Left renal cortex interstitium (tissue), 4 donors: Measurements from ENCODE around the gene LTBP1. TPM values are rescaled to one million over a fixed set of nuclear protein-coding genes. Genes with fewer than 3 reads are reported as not detected.
"Not testable (repeated sequence)": the region's sequence is repeated elsewhere in the genome, so short reads cannot be mapped to it uniquely, and the experiment has no call there.

ENCODE experiments used
- DNase-seq, 4 donors: peaks; one replicate each; pipeline ENCODE4 v3.0.0-alpha.2; 2013; ENCODE audit warnings: low read depth in 4 of 4, low spot score in 2 of 4, missing footprints in 1 of 4
- polyA plus RNA-seq, 4 donors: library from polyadenylated mRNA; unstranded; fragments of 120-200 nt; gene quantifications; one replicate each; pipeline ENCODE4 v1.2.1, GENCODE V29; 2013; ENCODE audit not compliant: insufficient read length in 4 of 4

The LTBP1 gene
- polyA plus RNA-seq, 4 donors = 65.7 to 85.2 (median 76.3) TPM

DNA sequence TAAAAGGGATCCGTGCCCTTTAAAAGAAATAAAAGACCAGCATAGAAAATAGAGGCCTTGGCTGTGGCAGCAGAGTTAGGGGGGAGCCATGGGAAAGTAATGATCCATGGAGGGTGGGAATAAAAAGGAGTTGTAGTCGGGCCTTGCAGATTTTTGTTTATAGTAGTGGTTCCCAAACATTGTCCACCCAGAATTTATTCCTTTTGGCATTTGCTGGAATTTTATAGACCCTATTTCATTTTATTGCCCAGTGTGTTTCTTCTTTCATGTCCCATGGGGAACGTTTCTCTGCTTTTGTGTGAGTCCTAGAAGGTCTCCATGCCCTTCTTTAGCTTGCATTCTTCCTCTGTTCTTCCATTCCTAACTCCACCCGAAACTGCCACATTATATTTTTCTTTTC, 222.2 kb downstream of the LTBP1 start:
- DNase-seq = peak in 1 of 4 donors; percentile 13

- DNase-seq = not testable (repeated sequence)
These were observed 223.5 kb downstream of the LTBP1 start for GRCh38 chr2:33170251-33170650.

GRCh38 chr2:33177627-33178026, 230.9 kb downstream of the LTBP1 start:
- DNase-seq = no peak

DNA sequence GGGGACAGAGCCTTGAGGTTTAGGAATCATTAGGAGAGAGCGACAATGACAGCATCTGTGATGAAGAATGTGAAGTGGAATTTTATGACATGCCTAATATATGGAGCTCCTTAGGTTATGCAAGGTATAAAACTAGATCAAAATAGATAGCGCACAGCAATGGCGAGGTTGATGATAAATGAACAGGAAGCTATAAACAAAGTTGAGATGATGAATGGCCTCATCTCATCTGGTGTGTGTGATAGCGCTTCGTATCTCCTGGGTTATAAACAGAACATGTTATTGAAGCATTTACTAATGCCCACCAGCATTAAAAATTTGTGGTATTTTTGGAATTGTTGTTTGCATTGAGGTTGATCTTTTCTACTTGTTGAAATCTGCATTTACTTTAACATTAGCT, 231.5 kb downstream of the LTBP1 start:
- no peak for DNase-seq

DNA sequence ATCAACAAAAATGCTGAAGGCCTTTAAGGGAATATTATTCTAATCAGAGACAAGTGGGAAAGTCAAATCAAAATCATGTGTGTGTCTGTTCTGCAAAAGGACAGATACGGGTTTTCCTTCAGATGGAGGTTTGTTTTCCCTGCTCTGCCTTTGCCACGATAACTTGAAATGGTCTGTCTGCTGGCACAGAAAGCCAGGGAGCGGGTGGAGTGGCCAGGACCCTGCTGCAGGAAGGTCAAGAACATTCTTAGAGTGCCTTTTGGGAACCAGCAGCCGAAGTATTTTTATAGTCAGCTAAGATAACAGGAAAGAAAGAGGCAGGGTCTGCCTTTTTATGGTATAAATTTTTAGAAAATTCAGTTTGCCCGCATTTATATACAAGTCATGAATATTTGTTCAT, 234.2 kb downstream of the LTBP1 start:
- no peak for DNase-seq

- no peak for DNase-seq
These were observed 234.7 kb downstream of the LTBP1 start for GRCh38 chr2:33181466-33181865.

- no peak for DNase-seq
These were observed 237.3 kb downstream of the LTBP1 start for GRCh38 chr2:33184041-33184440.

DNA sequence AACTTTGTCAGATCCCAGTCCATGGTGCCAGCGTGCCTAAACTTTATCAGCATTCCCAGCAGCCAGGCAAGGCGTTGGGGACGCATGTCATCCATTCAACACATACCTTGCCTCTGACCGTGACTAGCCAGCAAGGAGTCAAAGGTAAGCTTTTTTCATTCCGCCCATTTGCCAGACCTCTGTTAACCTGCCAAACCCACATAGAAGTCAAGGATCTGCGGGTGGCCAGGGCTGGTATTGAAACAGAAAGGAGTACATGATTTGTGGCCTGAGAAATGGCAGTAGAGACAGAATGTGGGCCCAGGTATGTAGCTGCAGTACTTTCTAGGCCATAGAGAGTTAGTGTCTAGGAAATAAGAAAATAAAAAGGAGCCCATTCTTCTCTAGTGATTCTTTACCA, 240.2 kb downstream of the LTBP1 start:
- DNase-seq = no peak

- DNase-seq = no peak
These were observed 242.0 kb downstream of the LTBP1 start for GRCh38 chr2:33188799-33189198.

GRCh38 chr2:33190393-33190937, 243.7 kb downstream of the LTBP1 start:
- DNase-seq = no peak

- no peak for DNase-seq
These were observed 249.1 kb downstream of the LTBP1 start for GRCh38 chr2:33195891-33196290.

DNA sequence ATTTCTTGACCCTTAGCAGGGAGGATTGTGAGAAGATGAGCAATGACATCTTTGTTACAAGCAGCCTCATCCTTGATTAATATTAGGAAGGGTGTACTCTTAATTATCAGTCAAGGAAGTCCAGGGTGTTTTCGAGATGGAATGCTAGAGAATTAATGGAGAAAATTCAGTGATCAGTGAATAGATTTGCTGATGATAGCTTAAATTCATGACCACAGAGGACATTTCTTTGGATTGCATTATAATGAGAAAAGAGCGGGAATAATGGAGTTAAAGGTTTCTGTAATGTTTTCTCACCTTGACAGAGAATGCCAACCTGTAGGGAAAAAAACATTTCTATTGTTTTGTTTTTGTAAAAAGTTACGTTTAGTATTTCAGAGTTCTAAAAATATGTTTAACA, 249.9 kb downstream of the LTBP1 start:
- no peak for DNase-seq

GRCh38 chr2:33197198-33197938, 250.6 kb downstream of the LTBP1 start:
- no peak for DNase-seq

DNA sequence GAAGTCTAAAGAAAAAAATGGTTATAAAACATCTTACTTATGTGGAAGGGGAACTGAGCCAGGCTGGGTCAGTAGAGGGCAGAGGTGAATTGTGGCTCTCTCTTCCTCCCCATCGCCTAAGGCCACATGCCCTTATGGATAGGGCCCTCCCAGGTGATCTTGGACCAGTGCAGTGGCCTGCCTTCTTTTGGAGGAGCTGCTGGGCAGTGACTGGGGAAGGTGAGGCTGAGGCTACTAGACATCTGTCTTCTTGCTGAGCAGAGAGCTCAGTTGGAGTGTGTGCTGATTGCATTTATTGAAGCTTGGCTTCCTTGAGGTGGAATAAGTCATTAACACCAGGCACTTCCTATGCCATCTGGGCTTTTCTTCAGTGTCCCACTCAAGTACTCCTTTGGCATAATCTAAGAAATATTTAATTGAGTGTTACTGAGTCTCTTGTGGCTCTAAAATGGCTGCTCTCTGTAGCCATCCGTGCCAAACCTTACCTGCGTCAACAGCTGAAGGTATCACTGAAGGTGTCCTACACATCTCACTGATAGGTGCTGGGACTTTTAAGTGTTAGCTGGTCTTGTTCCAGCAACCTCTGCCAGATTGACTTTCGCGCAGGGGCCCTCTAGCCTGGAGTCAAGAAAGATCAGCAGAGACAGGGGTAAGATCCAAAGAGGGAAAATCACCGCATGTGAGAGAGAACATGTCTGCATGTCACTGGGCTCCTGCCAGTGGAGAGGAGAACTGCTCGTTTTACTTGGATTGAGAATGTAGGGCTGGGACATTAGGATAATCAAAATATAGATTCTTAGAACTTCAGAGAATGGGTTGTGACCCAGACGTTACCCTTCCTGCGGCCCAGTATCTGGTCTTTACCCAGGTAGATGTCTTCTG, 256.1 kb downstream of the LTBP1 start:
- DNase-seq = no peak

GRCh38 chr2:33204945-33205344, 258.2 kb downstream of the LTBP1 start:
- DNase-seq = no peak

DNA sequence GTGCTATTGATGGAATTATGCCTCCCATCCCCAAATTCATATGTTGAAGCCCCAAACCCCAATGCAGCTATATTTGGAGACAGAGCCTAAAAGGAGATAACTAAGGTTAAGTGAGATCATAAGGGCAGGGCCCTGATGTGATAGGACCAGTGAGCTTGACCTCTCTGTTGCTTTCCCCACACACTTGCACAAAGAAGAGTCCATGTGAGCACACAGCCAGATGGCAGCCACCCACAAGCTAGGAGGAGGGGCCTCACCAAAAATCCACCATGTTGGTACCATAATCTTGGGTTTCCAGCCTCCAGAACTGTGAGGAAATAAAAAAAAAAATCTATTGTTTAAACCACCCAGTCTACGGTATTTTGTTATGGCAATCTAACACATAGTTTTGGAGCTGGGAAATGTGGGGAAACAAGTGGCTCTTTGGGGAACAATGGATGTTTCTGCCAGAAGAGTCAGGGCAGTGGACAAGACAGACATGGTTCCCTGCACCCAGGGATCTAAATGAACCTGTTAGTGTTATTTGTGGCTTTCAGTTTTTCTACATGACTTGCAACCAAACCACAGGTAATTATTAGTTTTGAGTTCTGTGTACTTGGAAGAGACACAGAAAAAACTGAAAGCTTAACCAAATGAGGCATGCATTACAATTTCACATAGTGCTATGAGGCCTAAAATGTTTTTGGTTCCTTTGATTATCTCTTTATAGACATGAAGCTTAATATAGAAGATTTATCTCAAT, 259.1 kb downstream of the LTBP1 start:
- DNase-seq = no peak

GRCh38 chr2:33207151-33207740, 260.5 kb downstream of the LTBP1 start:
- DNase-seq = no peak

- no peak for DNase-seq
These were observed 261.6 kb downstream of the LTBP1 start for GRCh38 chr2:33208400-33208799.

DNA sequence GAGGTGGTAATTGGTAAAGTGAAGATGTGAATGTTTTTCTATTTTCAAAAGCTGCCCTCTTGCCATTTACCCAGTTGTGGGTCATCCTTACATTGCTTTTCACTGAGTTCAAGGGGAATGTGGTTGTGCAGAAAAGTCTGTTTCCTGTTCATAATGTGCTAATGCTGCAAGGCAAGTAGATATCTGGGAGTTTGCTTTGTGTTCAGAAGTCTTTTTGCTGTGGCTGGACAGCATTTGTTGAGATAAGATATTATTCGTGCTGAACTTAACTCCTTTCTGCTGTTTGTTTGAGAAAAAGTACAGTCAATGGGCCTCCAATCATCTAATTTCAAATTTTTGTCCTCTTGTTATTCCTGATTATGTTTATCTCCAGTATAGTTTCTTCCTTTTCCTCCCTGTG, 263.2 kb downstream of the LTBP1 start:
- no peak for DNase-seq

- no peak for DNase-seq
These were observed 263.9 kb downstream of the LTBP1 start for GRCh38 chr2:33210626-33211025.

GRCh38 chr2:33212151-33212550, 265.4 kb downstream of the LTBP1 start:
- no peak for DNase-seq
